Measurements from ENCODE around the gene NRP1.

NRP1 gene

DNA sequence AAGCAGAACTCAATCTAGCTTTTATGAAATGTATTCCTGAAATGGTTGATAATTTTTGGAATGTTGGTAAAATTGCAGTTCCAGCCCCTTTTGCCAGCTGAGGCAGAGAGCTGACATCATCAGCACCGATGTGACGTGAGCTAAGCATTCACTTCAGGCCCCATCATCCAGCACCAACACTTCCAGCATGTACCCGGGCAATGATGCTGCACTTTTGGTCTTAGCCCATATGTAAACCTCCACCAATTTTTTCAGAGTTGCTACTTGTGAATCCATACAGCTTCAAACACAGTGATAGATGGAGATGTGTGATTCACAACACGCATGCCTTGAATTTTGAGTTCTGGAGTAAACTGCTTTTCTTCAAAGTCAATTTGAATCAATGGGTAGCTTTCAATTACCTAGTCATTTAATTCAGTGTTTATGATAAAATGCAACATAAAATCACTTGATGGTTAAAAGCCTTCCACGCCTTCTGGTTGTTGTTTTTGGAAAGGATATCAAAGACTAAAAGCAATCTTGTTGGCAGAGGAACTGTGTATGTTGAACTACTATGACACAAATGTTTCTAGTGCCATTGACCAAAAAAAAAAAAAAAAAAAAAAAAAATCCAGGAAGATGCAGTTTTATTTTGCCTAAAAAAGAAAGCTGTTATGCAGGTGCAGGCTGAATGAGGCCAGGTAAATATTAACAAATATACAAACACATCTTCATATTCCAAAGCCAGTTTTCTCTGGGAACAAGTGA is 73.9 kb downstream of the NRP1 start:
- DNase-seq (ENCODE audit: low read depth, low spot score) = no peak

DNA sequence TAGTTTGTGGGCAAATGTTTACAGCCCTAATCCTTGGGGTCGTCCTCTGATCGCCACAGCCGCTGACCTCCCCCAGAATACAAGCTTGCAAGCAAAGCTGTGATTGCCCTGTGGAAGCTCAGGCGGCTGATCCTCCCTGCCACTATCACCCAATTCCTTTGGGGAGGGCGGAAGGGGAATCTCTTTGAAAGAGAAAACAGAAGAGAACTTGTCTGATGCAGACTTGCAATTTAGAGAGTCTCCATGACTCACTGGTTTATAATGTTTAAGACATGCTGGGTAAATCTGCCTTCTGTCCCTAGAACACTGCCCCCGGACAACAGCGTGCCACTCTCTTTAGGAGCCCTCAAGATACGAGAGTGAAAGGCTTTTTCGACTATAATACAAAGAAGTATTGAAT is 75.5 kb downstream of the NRP1 start:
- no peak for DNase-seq (ENCODE audit: low read depth, low spot score)

DNA sequence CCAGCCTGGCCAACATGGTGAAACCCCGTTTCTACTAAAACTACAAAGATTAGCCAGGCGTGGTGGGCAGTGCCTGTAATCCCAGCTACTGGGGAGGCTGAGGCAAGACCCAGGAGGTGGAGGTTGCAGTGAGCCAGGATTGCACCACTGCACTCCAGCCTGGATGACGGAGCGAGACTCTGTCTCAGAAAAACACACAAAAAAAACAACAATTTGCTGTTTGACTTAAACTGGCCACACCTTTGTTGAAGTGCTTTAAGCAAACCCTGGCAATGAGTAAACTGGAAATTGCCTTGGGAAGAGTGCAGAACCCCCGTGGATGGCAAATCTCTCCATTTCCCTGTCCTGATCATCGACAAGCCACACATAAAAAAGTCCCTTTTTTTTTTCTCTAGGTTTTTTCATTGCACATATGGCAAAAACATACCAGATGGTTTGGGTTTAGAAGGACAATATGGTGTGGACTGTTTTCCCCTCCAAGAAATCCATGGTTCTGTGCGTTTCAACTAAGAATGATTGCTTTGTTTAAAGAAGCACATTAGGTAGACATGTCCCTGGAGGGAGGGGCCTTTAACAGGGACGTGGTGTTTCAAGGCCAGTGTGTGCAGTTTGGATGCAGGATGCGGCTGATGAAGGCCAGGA is 76.9 kb downstream of the NRP1 start:
- DNase-seq (ENCODE audit: low read depth, low spot score) = no peak

DNA sequence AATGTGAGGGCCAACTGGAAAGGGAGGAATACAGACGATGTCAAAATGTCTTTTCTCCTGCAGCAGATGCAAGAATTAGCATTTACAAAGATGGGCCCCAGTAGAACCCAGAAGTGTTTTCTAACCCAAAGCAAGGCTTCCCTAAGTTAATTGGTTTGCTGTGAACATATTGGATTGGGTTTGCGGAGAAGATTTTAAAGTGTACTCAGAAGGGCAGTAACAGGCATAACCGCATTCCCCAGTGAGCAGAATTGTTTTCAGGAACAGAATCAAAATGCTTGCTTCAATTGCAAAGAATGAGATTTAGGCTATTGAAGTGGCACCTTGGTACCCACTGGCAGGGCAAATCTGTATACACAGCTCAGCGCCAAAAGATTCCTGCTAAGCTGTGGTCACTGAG is 78.0 kb downstream of the NRP1 start:
- DNase-seq (ENCODE audit: low read depth, low spot score) = no peak

DNA sequence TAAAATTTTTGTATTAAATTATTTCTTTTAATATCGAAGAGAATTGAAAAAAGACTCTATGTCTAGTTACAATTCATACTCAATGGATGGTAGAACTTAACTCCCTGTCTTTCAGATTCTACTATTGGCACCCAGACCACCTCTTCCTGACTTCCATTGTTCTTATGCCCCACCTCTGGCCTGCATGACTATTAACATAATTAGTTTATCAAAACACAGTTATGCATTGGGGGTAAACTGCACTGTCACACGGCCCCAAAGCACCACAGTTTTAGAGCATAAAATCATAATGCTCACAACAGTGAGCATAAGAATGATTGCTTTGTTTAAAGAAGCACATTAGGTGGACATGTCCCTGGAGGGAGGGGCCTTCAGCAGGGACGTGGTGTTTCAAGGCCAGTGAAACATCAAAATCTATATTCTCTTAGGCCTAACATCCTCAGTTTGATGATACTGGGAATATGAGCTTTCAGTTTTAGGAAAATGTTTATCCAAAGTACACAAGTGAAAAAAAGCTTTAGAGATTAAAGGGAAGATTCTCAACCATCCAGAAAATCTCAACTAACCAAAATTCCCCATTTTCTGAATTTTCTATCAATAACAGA is 79.8 kb downstream of the NRP1 start:
- no peak for DNase-seq (ENCODE audit: low read depth, low spot score)

DNA sequence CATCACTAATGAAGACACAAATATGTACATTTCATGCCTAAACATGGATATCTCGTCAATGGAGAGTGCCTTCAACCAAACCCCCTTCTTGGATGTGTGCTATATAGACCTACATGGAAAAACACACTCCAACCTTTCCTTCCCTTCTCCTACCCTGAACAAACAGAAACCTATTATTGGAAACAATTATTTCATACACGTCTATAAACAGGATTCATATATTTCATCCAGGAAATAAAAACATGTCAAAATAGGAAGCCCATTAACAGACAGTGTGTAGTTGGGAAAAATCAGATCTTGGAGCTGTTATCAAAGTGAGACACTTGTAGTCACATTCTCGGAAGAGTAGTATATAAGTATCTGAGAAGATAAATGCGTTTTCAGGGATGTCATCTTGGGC is 81.1 kb downstream of the NRP1 start:
- no peak for DNase-seq (ENCODE audit: low read depth, low spot score)

DNA sequence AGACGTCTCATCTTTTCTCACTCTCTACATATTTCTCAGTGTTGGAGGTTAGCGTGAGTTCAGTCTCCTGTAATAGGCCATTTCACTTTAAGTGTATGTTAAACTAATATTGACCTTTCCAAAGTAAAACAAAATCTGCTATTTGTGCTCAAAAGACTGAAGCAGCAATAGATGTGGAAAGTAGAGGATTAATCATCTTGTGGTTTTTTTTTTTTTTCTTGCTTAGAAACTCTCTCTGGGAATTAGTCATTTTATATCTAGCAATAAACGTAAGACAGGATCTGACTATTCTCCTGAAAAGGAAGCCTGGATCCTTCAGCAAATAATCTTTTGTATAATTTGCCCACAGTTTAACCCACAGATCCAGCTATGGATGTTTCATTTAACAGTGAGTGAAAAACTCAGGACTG is 81.7 kb downstream of the NRP1 start:
- DNase-seq (ENCODE audit: low read depth, low spot score) = no peak

DNA sequence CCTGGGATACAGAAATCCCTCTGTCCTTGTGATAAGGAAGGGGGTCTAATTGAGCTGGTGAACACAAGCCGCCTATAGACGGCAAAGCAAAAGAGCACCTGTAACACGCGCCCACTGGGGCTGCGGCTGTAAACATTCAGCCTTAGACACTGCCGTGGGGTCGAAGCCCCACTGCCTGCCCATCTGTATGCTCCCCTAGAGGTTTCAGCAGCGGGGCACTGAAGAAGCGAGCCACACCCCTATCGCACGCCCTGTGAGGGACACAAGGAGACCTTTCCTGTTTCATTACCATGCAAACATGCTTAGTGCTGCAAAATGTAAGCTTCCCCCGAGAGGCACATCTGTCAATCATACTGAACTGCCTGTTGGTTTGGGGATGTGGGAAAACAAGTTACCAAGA is 82.1 kb downstream of the NRP1 start:
- no peak for DNase-seq (ENCODE audit: low read depth, low spot score)

DNA sequence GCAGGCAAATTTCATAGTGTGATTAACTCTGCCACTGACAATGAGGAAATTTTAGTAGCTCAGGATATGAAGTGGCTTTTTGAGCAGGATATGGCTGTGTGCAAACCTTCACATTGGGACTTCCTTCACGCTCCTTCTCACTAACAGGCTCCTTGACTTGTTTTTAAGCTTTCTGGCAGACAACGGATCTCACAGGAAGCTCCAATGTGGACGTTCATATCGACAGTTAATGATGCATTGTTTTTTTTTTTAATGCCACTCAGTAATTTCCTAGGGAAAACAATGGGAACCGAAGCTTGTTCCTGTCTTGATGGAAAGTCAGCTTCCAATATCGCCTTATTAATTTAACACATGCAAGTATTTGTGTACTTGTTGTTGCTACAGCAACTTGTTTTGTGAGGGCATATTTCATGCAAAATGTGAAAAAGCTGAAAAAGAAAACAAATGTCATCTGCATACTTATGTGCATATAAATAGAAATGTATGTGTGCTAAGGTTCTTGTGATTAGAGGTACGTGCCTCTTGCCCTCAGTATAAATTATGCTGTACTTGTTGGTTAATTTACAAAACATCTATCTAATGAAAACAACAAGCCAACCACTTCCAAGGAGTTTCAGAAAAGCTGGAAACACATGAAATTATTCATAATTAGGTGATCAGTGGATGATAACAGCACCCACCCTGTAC is 84.7 kb downstream of the NRP1 start:
- no peak for DNase-seq (ENCODE audit: low read depth, low spot score)

DNA sequence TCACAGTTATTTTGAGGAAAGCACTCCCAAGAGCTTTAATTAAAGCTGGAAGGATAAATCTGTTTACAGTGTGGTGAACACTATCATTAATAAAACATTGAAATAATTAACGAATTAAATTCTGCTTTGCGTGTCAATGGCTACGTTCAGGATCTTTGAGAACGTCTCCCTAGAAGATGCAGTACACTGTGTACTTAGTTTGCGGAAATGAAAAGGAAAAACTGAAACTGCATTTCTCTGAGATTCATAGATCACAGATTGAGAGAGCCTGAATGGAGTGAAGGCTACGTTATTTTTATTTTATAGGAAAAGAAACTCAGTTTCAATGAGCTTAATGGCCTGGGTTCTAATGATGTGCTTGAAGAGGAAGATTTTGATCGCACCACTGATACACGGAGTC is 85.3 kb downstream of the NRP1 start:
- no peak for DNase-seq (ENCODE audit: low read depth, low spot score)

DNA sequence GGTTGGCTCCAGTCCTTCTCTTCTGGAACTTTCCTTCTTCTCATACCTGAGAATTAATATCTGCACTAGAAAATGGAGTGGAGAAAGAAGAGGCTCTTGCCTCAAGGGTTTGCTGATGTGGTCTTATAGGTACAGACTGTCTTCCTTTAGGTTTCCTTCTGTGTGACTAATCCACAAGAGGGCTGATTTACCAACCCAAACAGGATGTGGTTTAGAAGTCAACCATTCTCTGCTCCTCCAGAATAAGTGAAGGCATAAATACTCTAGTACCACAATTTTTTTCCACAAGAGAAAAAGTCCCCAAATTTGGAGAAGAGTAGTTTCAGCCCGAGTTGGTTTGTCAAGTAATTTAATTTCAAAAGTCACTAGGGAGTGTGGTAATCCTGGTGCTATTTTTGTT is 85.8 kb downstream of the NRP1 start:
- DNase-seq (ENCODE audit: low read depth, low spot score) = no peak

DNA sequence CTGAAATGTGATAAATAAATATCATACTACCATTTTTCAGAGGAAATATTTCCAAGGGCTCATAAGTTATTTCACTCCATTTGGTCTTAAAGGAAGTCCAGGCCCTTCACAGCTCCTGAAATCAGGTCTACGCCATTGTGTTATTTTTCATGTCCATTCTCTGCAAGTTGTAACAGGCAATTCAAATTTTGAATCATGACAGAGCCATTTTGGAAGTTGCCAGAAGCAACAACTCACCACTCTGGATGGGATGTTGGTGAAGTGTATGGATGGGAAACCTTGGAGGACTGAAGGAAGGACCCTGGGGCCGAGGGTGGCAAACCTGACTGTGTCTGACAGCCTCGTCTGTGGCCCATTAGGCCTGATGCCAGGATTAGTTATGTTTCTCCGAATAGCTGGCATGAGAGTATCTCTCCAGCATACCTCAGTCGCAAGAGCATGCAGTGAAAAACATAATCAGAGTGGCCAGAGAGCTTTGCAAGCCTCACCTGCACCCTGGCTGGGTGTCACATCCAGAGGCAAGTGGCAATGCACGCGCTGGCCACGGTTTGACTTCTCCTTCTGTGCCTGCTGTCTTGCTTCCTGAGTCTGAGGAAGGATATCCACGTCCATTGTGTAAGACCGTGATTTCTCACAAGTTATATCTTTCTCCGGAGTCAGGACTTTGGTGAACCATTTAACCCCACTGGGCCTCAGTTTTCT is 87.1 kb downstream of the NRP1 start:
- DNase-seq (ENCODE audit: low read depth, low spot score) = no peak

DNA sequence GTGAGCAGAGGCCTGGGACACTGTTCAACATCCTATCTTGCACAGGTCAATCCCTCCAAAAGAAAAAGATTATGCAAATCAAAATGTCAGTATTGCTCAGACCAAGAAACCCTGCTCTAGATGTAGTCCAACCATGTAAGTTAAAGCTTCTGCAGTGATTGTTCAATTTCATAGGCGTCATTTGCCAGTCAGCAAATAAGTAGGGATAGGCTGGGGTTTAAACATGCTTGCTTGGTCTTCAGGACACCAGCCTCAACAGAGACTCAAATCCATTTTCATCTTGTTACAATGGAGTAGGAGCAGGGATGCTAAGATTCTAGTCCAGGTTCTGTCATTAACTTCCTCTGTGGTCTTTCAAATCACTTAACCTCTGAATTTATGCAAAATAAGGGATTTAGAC is 89.1 kb downstream of the NRP1 start:
- DNase-seq (ENCODE audit: low read depth, low spot score) = no peak

DNA sequence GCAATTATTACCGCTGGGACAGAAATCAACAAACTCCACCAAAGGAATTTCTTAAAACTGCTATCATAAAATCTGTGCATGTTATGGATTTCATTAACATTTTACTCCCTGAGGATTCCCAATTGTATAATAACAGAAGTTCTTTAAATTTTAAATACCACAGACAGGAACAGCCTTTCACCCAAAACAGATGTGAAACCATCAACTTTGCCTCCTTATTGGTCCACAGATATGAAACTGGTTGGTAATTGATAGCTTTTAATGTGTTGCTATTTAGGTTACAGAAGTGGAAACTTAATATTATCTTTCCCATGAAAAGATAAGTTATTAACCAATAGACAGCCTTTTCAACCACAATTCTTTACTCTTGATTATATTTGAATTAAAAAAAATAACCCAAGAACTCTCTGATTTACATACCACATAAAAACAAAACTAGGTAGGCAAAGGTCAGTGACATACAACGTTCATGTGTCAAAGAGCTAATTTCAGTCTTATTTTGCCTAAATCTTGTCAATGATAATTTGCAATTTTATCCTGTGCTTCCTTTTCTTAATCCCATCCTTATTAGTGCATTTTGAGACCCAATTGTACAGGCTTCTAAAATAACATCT is 90.0 kb downstream of the NRP1 start:
- no peak for DNase-seq (ENCODE audit: low read depth, low spot score)

DNA sequence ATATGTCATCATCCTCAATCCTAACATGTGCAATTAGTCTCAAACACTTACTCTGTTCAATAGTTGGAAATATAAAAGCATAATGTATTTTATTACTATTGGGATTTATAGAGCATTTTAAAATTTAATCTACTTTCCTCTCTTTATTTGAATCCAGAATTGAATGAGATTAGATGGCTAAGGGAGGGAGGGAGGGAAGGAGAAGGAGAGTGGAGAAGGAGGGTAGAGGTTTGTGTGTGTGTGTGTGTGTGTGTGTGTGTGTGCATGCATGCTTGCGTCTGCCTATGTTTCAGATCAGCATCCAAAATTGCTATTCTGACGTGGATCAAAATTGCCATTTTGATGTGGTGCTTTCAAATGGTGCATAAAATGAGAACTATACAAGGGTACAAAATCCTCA is 90.8 kb downstream of the NRP1 start:
- no peak for DNase-seq (ENCODE audit: low read depth, low spot score)

DNA sequence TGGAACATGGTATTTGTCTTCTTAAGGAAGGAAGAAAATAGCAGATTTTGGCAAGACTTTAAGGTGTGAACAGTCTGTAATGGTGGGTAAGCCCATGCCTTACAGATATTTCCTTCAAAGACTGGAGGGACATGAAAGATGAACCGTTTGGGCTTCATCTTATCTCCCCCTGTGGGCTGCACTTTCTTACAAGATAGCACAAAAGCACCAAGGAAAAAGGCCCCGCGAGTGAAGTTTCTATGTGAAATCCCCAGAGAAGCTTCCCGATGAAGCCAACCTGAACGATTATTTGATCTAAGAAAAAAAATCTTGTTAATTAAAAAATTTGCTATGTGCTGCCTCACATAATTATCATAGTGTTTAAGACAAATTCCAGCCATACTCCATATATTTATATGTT is 91.5 kb downstream of the NRP1 start:
- no peak for DNase-seq (ENCODE audit: low read depth, low spot score)

DNA sequence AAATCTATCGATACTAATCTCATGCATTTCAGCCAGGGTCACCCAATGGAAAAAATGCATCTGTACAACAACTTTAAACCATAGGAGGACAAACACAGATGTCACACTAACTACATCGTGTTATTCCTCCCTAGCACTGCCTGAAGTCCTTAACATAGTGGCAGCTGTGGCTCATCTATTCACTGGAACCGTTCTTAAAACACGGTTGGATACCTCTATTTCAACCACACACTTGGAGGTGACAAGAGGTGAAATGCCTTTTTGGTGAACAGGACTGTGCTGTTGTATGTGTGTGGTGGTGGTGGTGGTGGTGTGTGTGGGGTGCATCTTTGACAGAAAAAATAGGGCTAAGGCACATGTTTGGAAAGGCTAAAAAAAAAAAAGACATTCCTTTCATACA is 93.1 kb downstream of the NRP1 start:
- DNase-seq (ENCODE audit: low read depth, low spot score) = no peak

DNA sequence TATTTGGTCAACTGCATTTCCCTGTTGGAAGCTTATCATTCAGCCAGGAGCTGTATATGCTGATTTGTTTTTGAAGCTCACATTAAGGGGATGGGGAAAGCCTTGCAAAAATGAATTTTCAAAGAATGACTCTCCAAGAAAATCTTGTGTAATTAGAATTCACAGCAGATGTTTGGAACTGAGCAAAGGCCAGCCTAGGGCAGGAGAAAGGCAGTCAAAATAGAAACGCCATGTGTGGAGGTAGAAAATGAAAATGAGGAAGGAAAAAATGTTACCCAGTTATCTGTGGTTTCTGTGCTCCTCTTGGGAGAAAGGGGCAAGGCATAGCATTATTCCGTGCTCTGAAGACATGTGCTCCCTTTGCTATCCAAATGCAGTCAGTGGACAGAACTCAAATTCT is 93.5 kb downstream of the NRP1 start:
- DNase-seq (ENCODE audit: low read depth, low spot score) = no peak

DNA sequence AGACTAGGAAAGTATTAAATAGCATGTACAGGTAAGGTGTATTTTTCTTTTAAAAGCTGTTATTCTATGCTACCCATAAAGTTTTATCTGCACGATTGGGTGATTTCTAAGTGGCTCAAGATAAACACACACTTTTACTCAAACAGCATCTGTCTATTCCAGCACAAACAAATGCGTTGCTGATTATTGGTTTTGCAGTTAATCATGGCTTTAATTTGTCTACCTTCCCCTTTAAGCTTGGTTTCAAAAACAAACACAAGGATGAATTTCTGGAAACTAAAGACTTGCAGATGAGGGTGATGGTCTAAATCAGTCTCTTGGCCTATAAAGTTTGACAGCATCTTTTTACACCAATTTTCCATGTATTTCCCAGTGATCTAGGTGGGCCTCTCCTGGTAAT is 94.2 kb downstream of the NRP1 start:
- no peak for DNase-seq (ENCODE audit: low read depth, low spot score)

DNA sequence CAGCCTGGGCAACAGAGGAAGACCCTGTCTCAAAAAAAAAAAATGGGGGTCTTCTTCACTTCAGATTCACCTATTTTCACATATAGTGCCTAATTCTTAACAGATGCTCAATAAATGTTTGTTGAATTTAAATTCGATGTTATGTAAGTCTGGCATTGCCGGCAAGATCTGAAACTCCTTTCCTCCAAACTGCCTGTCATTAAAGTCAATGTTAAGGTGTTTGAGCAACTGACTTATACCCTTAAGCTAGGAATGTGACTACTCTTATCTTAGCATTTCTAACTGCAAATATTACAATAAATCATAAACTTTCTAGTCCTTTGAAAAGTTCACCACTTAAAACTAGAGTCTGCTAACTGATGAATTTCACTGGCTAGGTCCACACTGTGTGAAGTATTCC is 95.2 kb downstream of the NRP1 start:
- DNase-seq (ENCODE audit: low read depth, low spot score) = no peak

DNA sequence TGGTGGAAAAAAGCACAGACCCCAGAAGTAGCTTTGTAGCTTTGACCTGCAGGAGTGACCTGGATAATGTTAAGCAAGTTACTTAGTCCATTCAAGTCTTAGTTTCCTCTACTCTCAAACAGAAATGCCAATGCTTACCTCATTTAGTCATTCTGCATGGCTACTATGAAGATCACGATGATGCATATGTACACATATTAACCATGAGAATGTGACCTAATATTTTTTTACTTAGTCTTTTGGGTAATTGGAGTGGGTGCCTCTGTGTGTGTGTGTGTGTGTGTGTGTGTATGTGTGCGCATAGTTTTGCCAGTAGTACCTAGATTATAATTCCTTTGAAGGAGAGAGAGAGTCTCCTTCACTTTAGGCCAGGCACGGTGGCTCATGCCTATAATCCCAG is 95.8 kb downstream of the NRP1 start:
- no peak for DNase-seq (ENCODE audit: low read depth, low spot score)
